IPS-18a (cell line): ENCODE measurements around the gene NPTXR.

ENCODE experiments used
- H3K27ac ChIP-seq: one replicate; pipeline ENCODE4 v1.5.1; 2013; ENCODE audit warnings: low read length
- H3K27me3 ChIP-seq: one replicate; pipeline ENCODE4 v1.6.1; 2013; ENCODE audit warnings: mild to moderate bottlenecking, low read length; ENCODE audit not compliant: control insufficient read depth, insufficient read depth
- H3K36me3 ChIP-seq: one replicate; pipeline ENCODE4 v1.6.1; 2013; ENCODE audit warnings: low read depth, low read length; ENCODE audit not compliant: control insufficient read depth
- H3K4me1 ChIP-seq: one replicate; pipeline ENCODE4 v1.6.1; 2013; ENCODE audit warnings: low read depth, low read length; ENCODE audit not compliant: control insufficient read depth
- H3K4me3 ChIP-seq: one replicate; pipeline ENCODE4 v1.5.1; 2013; ENCODE audit warnings: low read length
- H3K9ac ChIP-seq: one replicate; pipeline ENCODE4 v1.6.1; 2013; ENCODE audit warnings: mild to moderate bottlenecking, low read length, moderate library complexity
- H3K9me3 ChIP-seq: one replicate; pipeline ENCODE4 v1.6.1; 2013; ENCODE audit warnings: low read depth, low read length; ENCODE audit not compliant: control insufficient read depth

NPTXR gene

GRCh38 chr22:38843657-38844314, at the start of gene NPTXR:
TSS of gene NPTXR (minus strand) at chr22:38844028.
- Histone ChIP-seq H3K27me3 (peaks cover 46% of the 10 kb centered on the region), H3K9ac (no peak within 1 kb of the TSS), H3K9me3 (no peaks in the 10 kb centered on the region), H3K36me3 (no peaks in the 10 kb centered on the region), H3K4me3 (peak within 1 kb of the TSS; percentile 51), H3K4me1 (no peaks in the 10 kb centered on the region), H3K27ac (no peak within 1 kb of the TSS)

GRCh38 chr22:38891256-38891655, 47.4 kb upstream of the NPTXR start:
- no peak overlapping the region for H3K4me3 ChIP-seq
- no peaks in the 10 kb centered on the region for H3K4me1 ChIP-seq
- H3K36me3 ChIP-seq, result no peaks in the 10 kb centered on the region
- no peaks in the 10 kb centered on the region for H3K9me3 ChIP-seq
- no peak overlapping the region for H3K9ac ChIP-seq
- no peak overlapping the region for H3K27ac ChIP-seq
- no peaks in the 10 kb centered on the region for H3K27me3 ChIP-seq

- H3K4me1 ChIP-seq, result no peaks in the 10 kb centered on the region
- H3K36me3 ChIP-seq, result no peaks in the 10 kb centered on the region
- H3K9me3 ChIP-seq, result no peaks in the 10 kb centered on the region
- H3K27me3 ChIP-seq, result no peaks in the 10 kb centered on the region
- no peak overlapping the region for H3K27ac ChIP-seq
- no peak overlapping the region for H3K9ac ChIP-seq
- H3K4me3 ChIP-seq, result no peak overlapping the region
Observed at GRCh38 chr22:38890377-38890776, 46.5 kb upstream of the NPTXR start.

- H3K27me3 ChIP-seq, result no peaks in the 10 kb centered on the region
- no peak overlapping the region for H3K27ac ChIP-seq
- no peaks in the 10 kb centered on the region for H3K9me3 ChIP-seq
- H3K36me3 ChIP-seq, result no peaks in the 10 kb centered on the region
- no peak overlapping the region for H3K9ac ChIP-seq
- H3K4me1 ChIP-seq, result no peaks in the 10 kb centered on the region
- H3K4me3 ChIP-seq, result no peak overlapping the region
Observed at GRCh38 chr22:38886333-38886732, 42.5 kb upstream of the NPTXR start.

- H3K9ac ChIP-seq, result no peak overlapping the region
- no peaks in the 10 kb centered on the region for H3K27me3 ChIP-seq
- H3K4me3 ChIP-seq, result no peak overlapping the region
- no peak overlapping the region for H3K27ac ChIP-seq
- H3K9me3 ChIP-seq, result no peaks in the 10 kb centered on the region
- H3K4me1 ChIP-seq, result no peaks in the 10 kb centered on the region
- H3K36me3 ChIP-seq, result no peaks in the 10 kb centered on the region
Observed at GRCh38 chr22:38882972-38883622, 39.3 kb upstream of the NPTXR start.

- Histone ChIP-seq H3K4me1 (no peaks in the 10 kb centered on the region), H3K4me3 (no peak overlapping the region), H3K36me3 (no peaks in the 10 kb centered on the region), H3K9ac (no peak overlapping the region), H3K27me3 (no peaks in the 10 kb centered on the region), H3K9me3 (no peaks in the 10 kb centered on the region), H3K27ac (no peak overlapping the region)
Observed at GRCh38 chr22:38881997-38882879, 38.4 kb upstream of the NPTXR start.

GRCh38 chr22:38881464-38881871, 37.6 kb upstream of the NPTXR start:
- Histone ChIP-seq H3K27ac (no peak overlapping the region), H3K4me1 (no peaks in the 10 kb centered on the region), H3K9me3 (no peaks in the 10 kb centered on the region), H3K9ac (no peak overlapping the region), H3K36me3 (no peaks in the 10 kb centered on the region), H3K4me3 (no peak overlapping the region), H3K27me3 (no peaks in the 10 kb centered on the region)

GRCh38 chr22:38879961-38880360, 36.1 kb upstream of the NPTXR start:
- Histone ChIP-seq H3K9ac (no peak overlapping the region), H3K4me1 (peaks cover 3% of the 10 kb centered on the region), H3K9me3 (no peaks in the 10 kb centered on the region), H3K27me3 (no peaks in the 10 kb centered on the region), H3K36me3 (no peaks in the 10 kb centered on the region), H3K27ac (no peak overlapping the region), H3K4me3 (no peak overlapping the region)

GRCh38 chr22:38879108-38879729, 35.4 kb upstream of the NPTXR start:
- Histone ChIP-seq H3K4me3 (no peak overlapping the region), H3K9ac (no peak overlapping the region), H3K9me3 (no peaks in the 10 kb centered on the region), H3K27ac (no peak overlapping the region), H3K4me1 (peaks cover 3% of the 10 kb centered on the region), H3K36me3 (no peaks in the 10 kb centered on the region), H3K27me3 (no peaks in the 10 kb centered on the region)

- Histone ChIP-seq H3K27ac (no peak overlapping the region), H3K36me3 (no peaks in the 10 kb centered on the region), H3K4me1 (peaks cover 13% of the 10 kb centered on the region), H3K27me3 (no peaks in the 10 kb centered on the region), H3K9ac (no peak overlapping the region), H3K4me3 (no peak overlapping the region), H3K9me3 (no peaks in the 10 kb centered on the region)
Observed at GRCh38 chr22:38878001-38878400, 34.2 kb upstream of the NPTXR start.

GRCh38 chr22:38874529-38875222, 30.8 kb upstream of the NPTXR start:
- no peaks in the 10 kb centered on the region for H3K27me3 ChIP-seq
- H3K9me3 ChIP-seq, result no peaks in the 10 kb centered on the region
- H3K27ac ChIP-seq, result no peak overlapping the region
- peaks cover 21% of the 10 kb centered on the region for H3K4me1 ChIP-seq
- H3K36me3 ChIP-seq, result peaks cover 3% of the 10 kb centered on the region
- H3K9ac ChIP-seq, result no peak overlapping the region
- H3K4me3 ChIP-seq, result no peak overlapping the region
